MM.1S (cell line): Measurements from ENCODE around the gene GNAI2.
A peak's percentile ranks its signal among the peaks of the same experiment; 100 is the strongest.

Experiments used
- DNase-seq: peaks from one replicate; pipeline ENCODE4 v3.0.0-alpha.2; 2015
- H2AFZ ChIP-seq: fragments of 300-600 bp; sonication (generic); 2 replicates; pipeline ENCODE4 v1.6.0; 2016; ENCODE audit warnings: antibody characterized with exemption, low read length
- H3F3A ChIP-seq: fragments of 300-600 bp; sonication (generic); 2 replicates; pipeline ENCODE4 v1.6.1; 2016; ENCODE audit warnings: mild to moderate bottlenecking, antibody characterized with exemption, low read length, moderate library complexity, mixed read lengths; ENCODE audit not compliant: insufficient read depth
- H3K27ac ChIP-seq: fragments of 300-600 bp; sonication (generic); 2 replicates; pipeline ENCODE4 v1.5.1; 2016; ENCODE audit warnings: mild to moderate bottlenecking, low read length
- H3K27me3 ChIP-seq: fragments of 300-600 bp; sonication (generic); replicated peaks from 2 replicates; pipeline ENCODE4 v1.6.0; 2016; ENCODE audit warnings: low read length; ENCODE audit not compliant: insufficient read depth
- H3K36me3 ChIP-seq: fragments of 300-600 bp; sonication (generic); replicated peaks from 2 replicates; pipeline ENCODE4 v1.6.1; 2016; ENCODE audit warnings: mild to moderate bottlenecking, low read length, mixed read lengths; ENCODE audit not compliant: insufficient read depth
- H3K4me1 ChIP-seq: fragments of 300-600 bp; sonication (generic); 2 replicates; pipeline ENCODE4 v1.6.1; 2016; ENCODE audit warnings: low read length, mixed read lengths
- H3K4me2 ChIP-seq: fragments of 300-600 bp; sonication (generic); 2 replicates; pipeline ENCODE4 v1.6.0; 2016; ENCODE audit warnings: low read depth, low read length
- H3K4me3 ChIP-seq: fragments of 300-600 bp; sonication (generic); 2 replicates; pipeline ENCODE4 v1.5.1; 2016; ENCODE audit warnings: low read length, mixed read lengths
- H3K79me2 ChIP-seq: fragments of 300-600 bp; sonication (generic); 2 replicates; pipeline ENCODE4 v1.6.1; 2016; ENCODE audit warnings: mixed run types, low read length, mixed read lengths
- H3K9ac ChIP-seq: fragments of 300-600 bp; sonication (generic); 2 replicates; pipeline ENCODE4 v1.6.1; 2016; ENCODE audit warnings: low read length, mixed read lengths
- H3K9me2 ChIP-seq: fragments of 300-600 bp; sonication (generic); replicated peaks from 2 replicates; pipeline ENCODE4 v1.6.1; 2016; ENCODE audit warnings: mild to moderate bottlenecking, low read length, mixed read lengths; ENCODE audit not compliant: insufficient read depth
- H3K9me3 ChIP-seq: fragments of 300-600 bp; sonication (generic); replicated peaks from 2 replicates; pipeline ENCODE4 v1.6.1; 2016; ENCODE audit warnings: mild to moderate bottlenecking, low read length, mixed read lengths; ENCODE audit not compliant: insufficient read depth
- H4K20me1 ChIP-seq: fragments of 300-600 bp; sonication (generic); 2 replicates; pipeline ENCODE4 v1.6.1; 2016; ENCODE audit warnings: mild to moderate bottlenecking, low read length, moderate library complexity, mixed read lengths; ENCODE audit not compliant: insufficient read depth
- EZH2 ChIP-seq: fragments of 300-600 bp; sonication (generic); optimal IDR thresholded peaks from 2 replicates; pipeline ENCODE3; 2017; ENCODE audit warnings: low read depth, mild to moderate bottlenecking, antibody characterized with exemption, low read length, mixed read lengths
- EZH2phosphoT487 ChIP-seq: fragments of 300-600 bp; sonication (generic); IDR thresholded peaks from 2 replicates; pipeline ENCODE4 v1.6.1; 2018; ENCODE audit warnings: antibody characterized with exemption, low read length
- TF ChIP-seq, protein P1 (sequence below): fragments of 300-600 bp; sonication (generic); IDR thresholded peaks from 2 replicates; pipeline ENCODE4 v1.5.1; 2016; ENCODE audit warnings: antibody characterized with exemption, low read length, mixed read lengths

The GNAI2 gene

DNA sequence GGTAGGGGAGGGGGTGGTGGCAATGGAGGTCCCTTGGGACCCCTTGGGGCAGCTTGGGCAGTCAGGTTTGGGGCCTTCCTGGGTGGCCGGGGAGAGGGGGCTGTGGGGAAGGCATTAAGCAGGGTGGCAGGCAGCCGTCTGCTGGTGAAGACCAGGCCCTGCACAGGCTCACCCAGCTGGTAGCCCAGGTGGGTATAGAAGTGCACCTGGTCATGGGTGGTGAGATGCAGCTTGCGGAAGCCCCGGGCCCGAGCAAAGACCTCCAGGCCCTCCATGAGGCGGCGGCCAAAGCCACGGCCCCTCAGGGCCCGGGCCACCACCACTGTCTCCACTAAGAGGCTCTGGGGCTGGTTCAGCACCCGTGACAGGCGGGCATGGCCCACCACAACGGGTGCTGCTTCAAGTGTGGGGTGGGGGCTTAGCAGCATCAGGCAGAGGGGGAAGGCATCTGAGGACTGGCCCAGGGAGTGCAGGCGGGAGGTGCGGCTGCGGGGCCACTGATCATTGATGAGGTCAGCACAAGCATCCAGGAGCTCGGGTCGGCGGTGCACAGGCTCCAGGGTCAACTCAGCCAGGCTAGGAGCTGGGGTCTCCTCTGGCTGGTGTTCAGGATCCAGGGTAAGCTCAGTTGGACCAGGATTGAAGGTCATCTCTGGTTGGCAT is 60.8 kb downstream of the GNAI2 start:
- Histone ChIP-seq H3K79me2 (peaks cover 14% of the 10 kb centered on the region), H3K4me1 (peaks cover 17% of the 10 kb centered on the region)
- TF ChIP-seq EZH2phosphoT487 = no peak
- TF ChIP-seq, protein P1, sequence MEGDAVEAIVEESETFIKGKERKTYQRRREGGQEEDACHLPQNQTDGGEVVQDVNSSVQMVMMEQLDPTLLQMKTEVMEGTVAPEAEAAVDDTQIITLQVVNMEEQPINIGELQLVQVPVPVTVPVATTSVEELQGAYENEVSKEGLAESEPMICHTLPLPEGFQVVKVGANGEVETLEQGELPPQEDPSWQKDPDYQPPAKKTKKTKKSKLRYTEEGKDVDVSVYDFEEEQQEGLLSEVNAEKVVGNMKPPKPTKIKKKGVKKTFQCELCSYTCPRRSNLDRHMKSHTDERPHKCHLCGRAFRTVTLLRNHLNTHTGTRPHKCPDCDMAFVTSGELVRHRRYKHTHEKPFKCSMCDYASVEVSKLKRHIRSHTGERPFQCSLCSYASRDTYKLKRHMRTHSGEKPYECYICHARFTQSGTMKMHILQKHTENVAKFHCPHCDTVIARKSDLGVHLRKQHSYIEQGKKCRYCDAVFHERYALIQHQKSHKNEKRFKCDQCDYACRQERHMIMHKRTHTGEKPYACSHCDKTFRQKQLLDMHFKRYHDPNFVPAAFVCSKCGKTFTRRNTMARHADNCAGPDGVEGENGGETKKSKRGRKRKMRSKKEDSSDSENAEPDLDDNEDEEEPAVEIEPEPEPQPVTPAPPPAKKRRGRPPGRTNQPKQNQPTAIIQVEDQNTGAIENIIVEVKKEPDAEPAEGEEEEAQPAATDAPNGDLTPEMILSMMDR = no peak
- TF ChIP-seq EZH2 = no peak

DNA sequence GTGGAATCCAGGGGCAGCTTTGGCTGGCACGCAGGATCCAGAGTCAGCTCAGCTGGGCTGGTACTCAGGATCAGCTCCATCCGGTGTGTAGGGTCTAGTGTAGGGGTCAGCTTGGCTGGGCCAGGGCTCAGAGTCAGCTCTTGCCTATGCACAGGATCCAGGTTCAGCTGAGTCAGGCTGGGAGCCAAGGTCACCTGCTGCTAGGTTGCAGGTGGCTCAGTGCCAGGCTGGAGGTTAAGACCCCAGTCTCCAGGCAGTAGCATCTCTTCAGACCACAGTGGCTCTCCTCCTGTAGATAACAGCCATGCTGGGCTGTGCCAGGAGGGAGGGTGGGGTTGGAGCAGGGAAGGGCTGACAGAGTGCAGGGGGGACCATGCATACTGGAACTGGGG is 61.4 kb downstream of the GNAI2 start:
- peaks cover 11% of the 10 kb centered on the region; the same call in 1 of the 2 replicates for H3K79me2 ChIP-seq
- no peak overlapping the region for H2AFZ ChIP-seq
- DNase-seq = no peak
- H3K9me3 ChIP-seq = no peaks in the 10 kb centered on the region
- H3K4me3 ChIP-seq = no peak overlapping the region
- H3F3A ChIP-seq = peaks cover 4% of the 10 kb centered on the region; the same call in 1 of the 2 replicates
- no peaks in the 10 kb centered on the region for H3K9me2 ChIP-seq
- no peak overlapping the region for H3K27ac ChIP-seq
- no peak overlapping the region for H3K9ac ChIP-seq
- H3K27me3 ChIP-seq = no peaks in the 10 kb centered on the region
- H3K36me3 ChIP-seq = no peaks in the 10 kb centered on the region
- H4K20me1 ChIP-seq = no peaks in the 10 kb centered on the region
- H3K4me2 ChIP-seq = no peak overlapping the region
- TF ChIP-seq, protein P1 = no peak
- TF ChIP-seq EZH2 (no peak), EZH2phosphoT487 (no peak)
- peaks cover 17% of the 10 kb centered on the region for H3K4me1 ChIP-seq

More for the DNA sequence above, 60.8 kb downstream of the GNAI2 start:
- no peaks in the 10 kb centered on the region for H3K9me3 ChIP-seq
- H3K36me3 ChIP-seq = no peaks in the 10 kb centered on the region
- no peak overlapping the region for H3K4me2 ChIP-seq
- no peak overlapping the region for H3K27ac ChIP-seq
- no peak overlapping the region for H3K4me3 ChIP-seq
- no peak for DNase-seq
- H3K9ac ChIP-seq = no peak overlapping the region
- H3K27me3 ChIP-seq = no peaks in the 10 kb centered on the region
- no peaks in the 10 kb centered on the region for H4K20me1 ChIP-seq
- no peaks in the 10 kb centered on the region for H3K9me2 ChIP-seq
- H2AFZ ChIP-seq = no peak overlapping the region
- H3F3A ChIP-seq = peaks cover 4% of the 10 kb centered on the region; the same call in 1 of the 2 replicates

DNA sequence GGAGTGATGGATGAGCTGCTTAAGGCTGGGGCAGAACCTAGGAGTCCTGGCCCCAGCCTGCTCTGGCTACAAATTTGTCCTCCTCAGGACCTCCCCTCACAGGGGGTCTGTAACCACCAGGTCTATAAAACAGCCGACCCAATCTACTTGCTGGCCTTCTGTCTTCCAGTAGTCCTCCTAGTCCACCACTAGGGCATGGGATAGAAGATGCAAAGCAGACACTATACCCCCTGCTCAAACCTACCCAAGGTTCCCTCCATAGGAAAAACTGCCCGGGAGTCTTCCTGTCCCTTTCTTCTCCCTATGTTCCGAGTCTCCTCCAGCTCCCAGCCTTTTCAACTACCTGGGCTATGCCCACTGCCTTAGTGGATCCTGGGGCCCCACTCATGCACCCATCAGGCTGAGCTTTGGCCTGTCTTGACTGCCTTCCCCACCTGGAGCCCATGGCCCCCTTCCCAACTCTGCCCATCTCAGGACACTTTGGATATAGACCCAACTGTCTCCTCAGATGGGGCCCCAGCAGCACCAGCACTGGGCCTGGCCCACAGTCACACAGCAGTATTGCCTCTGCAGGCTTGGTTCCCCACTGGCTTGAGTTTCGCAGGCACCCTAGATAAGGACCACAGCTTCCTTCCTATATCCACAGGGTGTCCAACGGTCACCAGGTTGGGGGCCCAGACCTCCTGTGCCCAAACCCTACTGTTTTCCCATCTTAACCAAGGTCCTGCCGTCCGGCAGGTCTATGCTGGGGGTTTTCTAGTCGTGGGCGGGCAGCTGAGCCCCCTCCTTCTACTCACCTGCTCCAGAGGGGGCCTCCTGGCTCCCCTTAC is 62.1 kb downstream of the GNAI2 start:
- Histone ChIP-seq H3K79me2 (peaks cover 11% of the 10 kb centered on the region; the same call in 1 of the 2 replicates), H3K27ac (no peak overlapping the region), H2AFZ (peak overlapping the region; percentile 98; the same call in 1 of the 2 replicates), H3K4me2 (peak overlapping the region; percentile 99), H3K9ac (peak overlapping the region; percentile 86), H3F3A (peaks cover 4% of the 10 kb centered on the region; the same call in 1 of the 2 replicates), H3K27me3 (no peaks in the 10 kb centered on the region), H4K20me1 (no peaks in the 10 kb centered on the region), H3K4me3 (peak overlapping the region; percentile 98), H3K9me3 (no peaks in the 10 kb centered on the region), H3K4me1 (peaks cover 12% of the 10 kb centered on the region; the same call in 1 of the 2 replicates), H3K9me2 (no peaks in the 10 kb centered on the region), H3K36me3 (no peaks in the 10 kb centered on the region)
- no peak for DNase-seq
- TF ChIP-seq EZH2phosphoT487 (no peak), EZH2 (no peak)
- TF ChIP-seq, protein P1 = no peak
